Right atrium auricular region (tissue), 2 donors: Measurements from ENCODE around the gene ATP6V0C. TPM values are rescaled to one million over a fixed set of nuclear protein-coding genes. Genes with fewer than 3 reads are reported as not detected.

ENCODE experiments used
- DNase-seq: peaks from one replicate; pipeline ENCODE4 v3.0.0-alpha.2; 2019; ENCODE audit warnings: low spot score
- H3K27ac ChIP-seq, 2 donors: fragments of 200-600 bp; sonication (generic); 1 replicate in 1 of 2; 2 replicates in 1 of 2; pipeline ENCODE4 v1.5.1; 2016 to 2019
- H3K27me3 ChIP-seq, 2 donors: fragments of 200-600 bp; sonication (generic); one replicate each; pipeline versions ENCODE4 v1.5.1 to v1.6.0; 2017 to 2019
- H3K36me3 ChIP-seq: fragments of 200-600 bp; sonication (generic); one replicate; pipeline ENCODE4 v1.5.1; 2016
- H3K4me1 ChIP-seq, 2 donors: fragments of 200-600 bp; sonication (generic); one replicate each; pipeline versions ENCODE4 v1.5.1 to v1.6.0; 2017 to 2019
- H3K4me3 ChIP-seq, 2 donors: fragments of 200-600 bp; sonication (generic); 1 replicate in 1 of 2; 2 replicates in 1 of 2; pipeline ENCODE4 v1.5.1; 2017 to 2019; ENCODE audit warnings: mild to moderate bottlenecking in 1 of 2, moderate library complexity in 1 of 2
- H3K9me3 ChIP-seq, 2 donors: fragments of 200-600 bp; sonication (generic); one replicate each; pipeline ENCODE4 v1.5.1; 2019
- CTCF ChIP-seq, 2 donors: fragments of 200-600 bp; sonication (generic); IDR thresholded peaks; one replicate each; pipeline ENCODE4 v1.5.1; 2019; ENCODE audit warnings: antibody characterized with exemption in 2 of 2
- total RNA-seq, 2 donors: library from RNA; depleted of rRNA; stranded (reverse); fragments of >200 nt; gene quantifications; one replicate each; pipeline ENCODE4 v1.1.0, GENCODE V29; 2016

ATP6V0C gene
- total RNA-seq, 2 donors from 2014 or later: 63.7 to 107 TPM

- no peaks in the 10 kb centered on the region for H3K27me3 ChIP-seq
- DNase-seq: no peak
- TF ChIP-seq CTCF (IDR thresholded peaks at IDR 0.05): no peak
- no peak overlapping the region for H3K27ac ChIP-seq
- H3K4me3 ChIP-seq: no peak overlapping the region
- H3K9me3 ChIP-seq: no peaks in the 10 kb centered on the region
- H3K36me3 ChIP-seq: peaks cover 7% of the 10 kb centered on the region
- peaks cover 0 to 54% of the 10 kb centered on the region in 2 donors for H3K4me1 ChIP-seq
Measured at GRCh38 chr16:2500430-2500917, 13.3 kb upstream of the ATP6V0C start.

GRCh38 chr16:2500918-2501750, 12.6 kb upstream of the ATP6V0C start:
- Histone ChIP-seq H3K27me3 (no peaks in the 10 kb centered on the region), H3K4me3 (peak overlapping the region in 1 of 2 donors; percentile 32), H3K9me3 (no peaks in the 10 kb centered on the region), H3K36me3 (peaks cover 6% of the 10 kb centered on the region), H3K4me1 (peaks cover 0 to 59% of the 10 kb centered on the region in 2 donors), H3K27ac (peak overlapping the region; percentile 44 to 63)
- DNase-seq: peak; percentile 85
- peak; percentile 92 to 100 for TF ChIP-seq CTCF (IDR thresholded peaks at IDR 0.05)

GRCh38 chr16:2501946-2502895, 11.5 kb upstream of the ATP6V0C start:
- Histone ChIP-seq H3K4me3 (no peak overlapping the region), H3K36me3 (no peaks in the 10 kb centered on the region), H3K27ac (peak overlapping the region; percentile 11 to 63), H3K27me3 (no peaks in the 10 kb centered on the region), H3K4me1 (peaks cover 0 to 54% of the 10 kb centered on the region in 2 donors), H3K9me3 (no peaks in the 10 kb centered on the region)
- no peak for DNase-seq
- TF ChIP-seq CTCF (IDR thresholded peaks at IDR 0.05): no peak

- no peak for DNase-seq
- Histone ChIP-seq H3K9me3 (no peaks in the 10 kb centered on the region), H3K36me3 (no peaks in the 10 kb centered on the region), H3K4me3 (no peak overlapping the region), H3K4me1 (peaks cover 0 to 31% of the 10 kb centered on the region in 2 donors), H3K27ac (peak overlapping the region; percentile 6 to 59), H3K27me3 (no peaks in the 10 kb centered on the region)
- TF ChIP-seq CTCF (IDR thresholded peaks at IDR 0.05): no peak
Measured at GRCh38 chr16:2505695-2506094, 8.1 kb upstream of the ATP6V0C start.

GRCh38 chr16:2507052-2507659, 6.6 kb upstream of the ATP6V0C start:
- no peak for DNase-seq
- no peaks in the 10 kb centered on the region for H3K9me3 ChIP-seq
- H3K4me1 ChIP-seq: peaks cover 0 to 30% of the 10 kb centered on the region in 2 donors
- no peaks in the 10 kb centered on the region for H3K27me3 ChIP-seq
- H3K27ac ChIP-seq: peak overlapping the region in 1 of 2 donors; percentile 37
- no peaks in the 10 kb centered on the region for H3K36me3 ChIP-seq
- TF ChIP-seq CTCF (IDR thresholded peaks at IDR 0.05): no peak
- no peak overlapping the region for H3K4me3 ChIP-seq
